Activated T-helper 9 cell treated with anti-CD3 and anti-CD28 coated beads, Interleukin-2, amount 50 U/mL, for 16 hours (primary cell): ENCODE data around the gene CERS5.
"Not testable (repeated sequence)": the region's sequence is repeated elsewhere in the genome, so short reads cannot be mapped to it uniquely, and the experiment has no call there.

Experiments
- DNase-seq: peaks from one replicate; pipeline ENCODE4 v3.0.0-alpha.2; 2020; ENCODE audit warnings: low read depth

Gene CERS5

GRCh38 chr12:50187084-50187900 is 20.1 kb upstream of the CERS5 start:
- no peak for DNase-seq

GRCh38 chr12:50186681-50187080 is 19.5 kb upstream of the CERS5 start:
- DNase-seq = no peak

GRCh38 chr12:50185970-50186663 is 18.9 kb upstream of the CERS5 start:
- no peak for DNase-seq

- no peak for DNase-seq
Measured at GRCh38 chr12:50185301-50185895, 18.2 kb upstream of the CERS5 start.

- DNase-seq = no peak
Measured at GRCh38 chr12:50184261-50184660, 17.1 kb upstream of the CERS5 start.

GRCh38 chr12:50182461-50182860 is 15.3 kb upstream of the CERS5 start:
- DNase-seq = no peak

- DNase-seq = no peak
Measured at GRCh38 chr12:50181691-50182090, 14.5 kb upstream of the CERS5 start.

GRCh38 chr12:50175716-50176026 is 8.5 kb upstream of the CERS5 start:
- no peak for DNase-seq

- DNase-seq = no peak
Measured at GRCh38 chr12:50174971-50175715, 8.0 kb upstream of the CERS5 start.

GRCh38 chr12:50166799-50167048 is 445 bp downstream of the CERS5 start:
- DNase-seq = peak; percentile 41

GRCh38 chr12:50164963-50165362 is 2.2 kb downstream of the CERS5 start:
- DNase-seq = no peak

- no peak for DNase-seq
Measured at GRCh38 chr12:50162230-50162629, 4.9 kb downstream of the CERS5 start.

GRCh38 chr12:50160643-50161042 is 6.5 kb downstream of the CERS5 start:
- no peak for DNase-seq

GRCh38 chr12:50157259-50157658 is 9.9 kb downstream of the CERS5 start:
- DNase-seq = no peak

GRCh38 chr12:50156641-50157040 is 10.5 kb downstream of the CERS5 start:
- DNase-seq = no peak

- not testable (repeated sequence) for DNase-seq
Measured at GRCh38 chr12:50154947-50155346, 12.2 kb downstream of the CERS5 start.

- DNase-seq = no peak
Measured at GRCh38 chr12:50151047-50151687, 16.0 kb downstream of the CERS5 start.

- no peak for DNase-seq
Measured at GRCh38 chr12:50149311-50149710, 17.9 kb downstream of the CERS5 start.

- DNase-seq = not testable (repeated sequence)
Measured at GRCh38 chr12:50148011-50148410, 19.2 kb downstream of the CERS5 start.

GRCh38 chr12:50147281-50147680 is 19.9 kb downstream of the CERS5 start:
- no peak for DNase-seq

- DNase-seq = no peak
Measured at GRCh38 chr12:50145439-50145838, 21.7 kb downstream of the CERS5 start.

GRCh38 chr12:50142993-50143392 is 24.2 kb downstream of the CERS5 start:
- no peak for DNase-seq
